ENCODE data around the gene YPEL2. TPM values are rescaled to one million over a fixed set of nuclear protein-coding genes. Genes with fewer than 3 reads are reported as not detected.
A peak's percentile ranks its signal among the peaks of the same experiment; 100 is the strongest.

The YPEL2 gene
- total and polyA plus RNA-seq, 2 donors (not counting 1 experiment from before 2014, with no cell fraction given): 20.7 to 51.8 TPM

DNA sequence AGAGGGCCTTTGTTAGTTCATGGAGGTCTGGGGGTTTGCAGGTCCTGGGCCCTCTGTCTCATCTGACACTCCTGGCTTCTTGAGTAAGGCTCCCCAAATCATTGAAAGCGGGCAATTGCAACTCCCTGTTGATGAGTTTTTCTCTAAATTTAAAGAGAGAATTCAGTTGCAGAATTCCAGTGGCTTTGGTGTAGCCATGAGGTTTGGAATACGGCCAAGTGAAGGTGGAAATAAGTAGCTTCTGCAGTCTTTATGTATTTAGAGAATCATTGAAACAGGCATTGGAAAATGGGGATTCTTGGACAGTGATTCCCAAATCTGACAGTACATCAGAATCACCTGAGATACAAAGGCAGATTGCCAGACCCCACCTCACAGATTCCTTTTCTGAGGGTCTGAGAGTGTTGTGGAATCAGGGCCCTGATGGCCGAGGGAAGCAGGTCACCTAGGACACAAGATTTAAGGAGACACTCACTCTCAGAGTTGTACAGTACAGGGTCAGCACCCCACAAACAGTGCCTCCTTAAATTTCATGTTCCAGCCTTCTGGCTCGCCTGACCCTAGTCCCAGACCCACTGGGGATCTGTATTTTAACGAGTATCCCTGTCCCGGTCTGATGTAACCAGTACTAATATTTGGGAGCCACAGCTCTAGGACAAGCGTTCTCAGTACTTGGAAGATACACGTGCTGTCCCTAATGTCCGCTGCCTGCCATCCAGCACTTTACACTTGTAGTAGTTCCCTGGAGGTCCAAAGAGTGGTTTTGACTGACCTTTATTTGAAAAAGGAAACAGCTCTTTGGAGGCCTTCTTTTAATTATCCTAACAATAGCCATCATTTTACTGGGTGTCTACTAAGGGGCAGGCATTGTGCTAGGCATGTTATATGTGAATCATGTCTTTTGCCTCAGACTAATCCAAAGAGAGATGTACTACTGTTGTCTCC lies 37.8 kb downstream of the YPEL2 start:
- WGBS (ENCODE audit: insufficient coverage): 96% methylated on average over 7 of the region's 9 CpGs
- no peaks in the 10 kb centered on the region for H3K27me3 ChIP-seq (replicated peaks in 1 of 4; ENCODE audit: control extremely low read depth in 1 of 4, control insufficient read depth in 3 of 4, insufficient read depth in 4 of 4, low read length in 3 of 4)
- H3K4me2 ChIP-seq (replicated peaks; ENCODE audit: low read depth, low read length, poor library complexity, severe bottlenecking): no peak overlapping the region
- no peak overlapping the region for H3K4me3 ChIP-seq (ENCODE audit: control extremely low read depth in 1 of 5, extremely low read depth in 1 of 5, insufficient read depth in 1 of 5, low read depth in 2 of 5, low read length in 4 of 5)
- ATAC-seq (ENCODE audit: low read depth) (no peak), DNase-seq (no peak)
- peaks cover 75 to 97% of the 10 kb centered on the region in 2 donors for H3K4me1 ChIP-seq (ENCODE audit: control insufficient read depth in 2 of 2, insufficient read depth in 2 of 2, low read length in 2 of 2)
- TF ChIP-seq, protein P1, sequence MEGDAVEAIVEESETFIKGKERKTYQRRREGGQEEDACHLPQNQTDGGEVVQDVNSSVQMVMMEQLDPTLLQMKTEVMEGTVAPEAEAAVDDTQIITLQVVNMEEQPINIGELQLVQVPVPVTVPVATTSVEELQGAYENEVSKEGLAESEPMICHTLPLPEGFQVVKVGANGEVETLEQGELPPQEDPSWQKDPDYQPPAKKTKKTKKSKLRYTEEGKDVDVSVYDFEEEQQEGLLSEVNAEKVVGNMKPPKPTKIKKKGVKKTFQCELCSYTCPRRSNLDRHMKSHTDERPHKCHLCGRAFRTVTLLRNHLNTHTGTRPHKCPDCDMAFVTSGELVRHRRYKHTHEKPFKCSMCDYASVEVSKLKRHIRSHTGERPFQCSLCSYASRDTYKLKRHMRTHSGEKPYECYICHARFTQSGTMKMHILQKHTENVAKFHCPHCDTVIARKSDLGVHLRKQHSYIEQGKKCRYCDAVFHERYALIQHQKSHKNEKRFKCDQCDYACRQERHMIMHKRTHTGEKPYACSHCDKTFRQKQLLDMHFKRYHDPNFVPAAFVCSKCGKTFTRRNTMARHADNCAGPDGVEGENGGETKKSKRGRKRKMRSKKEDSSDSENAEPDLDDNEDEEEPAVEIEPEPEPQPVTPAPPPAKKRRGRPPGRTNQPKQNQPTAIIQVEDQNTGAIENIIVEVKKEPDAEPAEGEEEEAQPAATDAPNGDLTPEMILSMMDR (IDR thresholded peaks at IDR 0.05): no peak
- no peak for TF ChIP-seq EZH2 (IDR thresholded peaks at IDR 0.05; ENCODE audit: borderline replicate concordance, insufficient read depth, low read depth, low read length, poor library complexity, severe bottlenecking)
- Mint-ChIP-seq H3K9me3 (ENCODE audit: insufficient read depth) (no peaks in the 10 kb centered on the region), H3K27ac (peak overlapping the region; percentile 73), H3K4me1 (peaks cover 84% of the 10 kb centered on the region), H3K4me3 (peak overlapping the region; percentile 6), H3K27me3 (no peaks in the 10 kb centered on the region)
- POLR2A ChIA-PET: no interaction called here
- H3K79me2 ChIP-seq (ENCODE audit: control insufficient read depth, insufficient read depth, low read length): peaks cover 93% of the 10 kb centered on the region
- intact Hi-C loops (cut with micrococcal nuclease): no loop called here
- H3K36me3 ChIP-seq (replicated peaks in 1 of 2; ENCODE audit: control extremely low read depth in 1 of 2, control insufficient read depth in 1 of 2, extremely low read depth in 1 of 2, insufficient read depth in 2 of 2, low read length in 1 of 2): no peaks in the 10 kb centered on the region
- no peak overlapping the region for H3K27ac ChIP-seq (ENCODE audit: low read length in 2 of 2)
- H3K9ac ChIP-seq (ENCODE audit: low read length): no peak overlapping the region
- H2AFZ ChIP-seq (ENCODE audit: insufficient read depth, low read depth, low read length, poor library complexity, severe bottlenecking): no peak overlapping the region
- H3K9me3 ChIP-seq (ENCODE audit: control extremely low read depth in 1 of 3, control insufficient read depth in 2 of 3, insufficient read depth in 1 of 3, low read length in 2 of 3): no peaks in the 10 kb centered on the region
- no peaks in the 10 kb centered on the region for H4K20me1 ChIP-seq (ENCODE audit: control insufficient read depth, insufficient read depth, low read length, poor library complexity, severe bottlenecking)
- CTCF ChIA-PET: interaction anchor here (0.7 to 1.2 kb wide), 4 partner anchors 10 to 59 kb away, joined by 3 read pairs; no protein-coding TSS in a partner anchor

Data from B cell (primary cell).